OCI-LY3 (cell line): ENCODE measurements around the gene IL1RN.

ENCODE experiments used
- CTCF ChIP-seq: fragments of 200-600, 300-600 bp; sonication (generic); IDR thresholded peaks from 2 replicates; pipeline ENCODE4 v1.5.1; 2014; ENCODE audit warnings: antibody characterized with exemption, low read length, low read depth
- EZH2phosphoT487 ChIP-seq: fragments of 200-600 bp; shearing (Covaris generic); IDR thresholded peaks from 2 replicates; pipeline ENCODE4 v1.6.1; 2018; ENCODE audit warnings: antibody characterized with exemption, mixed run types, low read depth

- TF ChIP-seq EZH2phosphoT487, result no peak
- TF ChIP-seq CTCF, result no peak
Observed at GRCh38 chr2:113172721-113173541, 45.5 kb downstream of the IL1RN start.
